ENCODE results near the gene SYNE1. TPM values are rescaled to one million over a fixed set of nuclear protein-coding genes. Genes with fewer than 3 reads are reported as not detected.

The SYNE1 gene
- polyA plus RNA-seq, 2 of the 4 experiments (the other 2 are of a cell fraction) = 10.5 to 28.5 TPM

DNA sequence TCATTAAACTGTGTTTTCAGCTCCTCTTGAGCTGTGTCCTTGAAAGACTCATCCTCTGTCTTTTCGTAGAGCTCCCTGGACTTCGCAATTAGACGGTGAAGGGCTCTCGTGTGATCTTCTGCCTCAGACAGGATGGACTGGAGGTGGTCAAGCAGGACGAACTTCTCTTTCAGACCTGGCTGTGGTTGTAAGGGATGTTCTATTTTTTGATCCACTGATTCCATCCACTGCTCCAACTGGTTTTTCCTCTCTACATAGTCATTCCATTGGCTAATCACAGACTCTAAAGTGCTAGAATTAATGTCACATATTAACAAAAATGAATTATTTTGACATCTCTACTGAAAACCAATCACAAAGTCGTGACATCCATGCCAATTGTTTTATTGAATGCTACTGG lies 250.1 kb downstream of the SYNE1 start:
- no peak for DNase-seq (ENCODE audit: low read depth in 1 of 2, low spot score in 1 of 2)
- Histone ChIP-seq H3K9me3 (no peaks in the 10 kb centered on the region), H3K4me3 (no peak overlapping the region), H3K4me2 (no peak overlapping the region), H3K4me1 (peaks cover 31% of the 10 kb centered on the region), H3K27ac (no peak overlapping the region)
- CTCF ChIA-PET = no interaction called here
- no peak for FAIRE-seq
- POLR2A ChIA-PET = no interaction called here
- WGBS (ENCODE audit: missing lambda C conversion rate) = 92% methylated on average over 6 of the region's 6 CpGs
- ATAC-seq = no peak
- TF ChIP-seq RCOR1 (IDR thresholded peaks at IDR 0.05; ENCODE audit: low read depth, low read length) (no peak), POLR2A (IDR thresholded peaks at IDR 0.05; ENCODE audit: low read length) (no peak), SMC3 (IDR thresholded peaks at IDR 0.05) (no peak), FOSB (CRISPR knock-in tag; IDR thresholded peaks at IDR 0.05) (no peak)
- TF ChIP-seq, protein P1, sequence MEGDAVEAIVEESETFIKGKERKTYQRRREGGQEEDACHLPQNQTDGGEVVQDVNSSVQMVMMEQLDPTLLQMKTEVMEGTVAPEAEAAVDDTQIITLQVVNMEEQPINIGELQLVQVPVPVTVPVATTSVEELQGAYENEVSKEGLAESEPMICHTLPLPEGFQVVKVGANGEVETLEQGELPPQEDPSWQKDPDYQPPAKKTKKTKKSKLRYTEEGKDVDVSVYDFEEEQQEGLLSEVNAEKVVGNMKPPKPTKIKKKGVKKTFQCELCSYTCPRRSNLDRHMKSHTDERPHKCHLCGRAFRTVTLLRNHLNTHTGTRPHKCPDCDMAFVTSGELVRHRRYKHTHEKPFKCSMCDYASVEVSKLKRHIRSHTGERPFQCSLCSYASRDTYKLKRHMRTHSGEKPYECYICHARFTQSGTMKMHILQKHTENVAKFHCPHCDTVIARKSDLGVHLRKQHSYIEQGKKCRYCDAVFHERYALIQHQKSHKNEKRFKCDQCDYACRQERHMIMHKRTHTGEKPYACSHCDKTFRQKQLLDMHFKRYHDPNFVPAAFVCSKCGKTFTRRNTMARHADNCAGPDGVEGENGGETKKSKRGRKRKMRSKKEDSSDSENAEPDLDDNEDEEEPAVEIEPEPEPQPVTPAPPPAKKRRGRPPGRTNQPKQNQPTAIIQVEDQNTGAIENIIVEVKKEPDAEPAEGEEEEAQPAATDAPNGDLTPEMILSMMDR (IDR thresholded peaks at IDR 0.05) = no peak
- TF ChIP-seq, protein P2, sequence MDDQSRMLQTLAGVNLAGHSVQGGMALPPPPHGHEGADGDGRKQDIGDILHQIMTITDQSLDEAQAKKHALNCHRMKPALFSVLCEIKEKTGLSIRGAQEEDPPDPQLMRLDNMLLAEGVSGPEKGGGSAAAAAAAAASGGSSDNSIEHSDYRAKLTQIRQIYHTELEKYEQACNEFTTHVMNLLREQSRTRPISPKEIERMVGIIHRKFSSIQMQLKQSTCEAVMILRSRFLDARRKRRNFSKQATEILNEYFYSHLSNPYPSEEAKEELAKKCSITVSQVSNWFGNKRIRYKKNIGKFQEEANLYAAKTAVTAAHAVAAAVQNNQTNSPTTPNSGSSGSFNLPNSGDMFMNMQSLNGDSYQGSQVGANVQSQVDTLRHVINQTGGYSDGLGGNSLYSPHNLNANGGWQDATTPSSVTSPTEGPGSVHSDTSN (IDR thresholded peaks at IDR 0.05) = no peak

DNA sequence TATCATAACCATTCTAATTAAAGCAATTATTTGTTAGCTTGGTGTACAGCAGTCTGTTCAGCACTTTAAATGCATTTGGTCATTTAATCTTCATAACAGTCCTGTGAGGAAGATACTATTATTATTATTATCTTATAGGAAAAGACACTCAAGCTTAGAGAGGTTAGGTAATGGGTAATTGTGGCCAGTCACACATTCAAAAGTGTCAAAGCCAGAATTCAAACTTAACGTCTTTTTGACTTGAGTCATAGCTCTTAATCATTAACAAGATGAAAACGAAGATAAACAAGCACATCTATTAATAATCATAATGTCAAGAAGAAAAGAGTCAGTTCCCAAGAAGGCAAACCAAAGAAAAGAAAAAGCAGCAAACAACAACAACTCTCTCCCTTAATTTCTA lies 251.0 kb downstream of the SYNE1 start:
- 5% methylated on average over 2 of the region's 2 CpGs for WGBS (ENCODE audit: missing lambda C conversion rate)
- DNase-seq (ENCODE audit: low read depth in 1 of 2, low spot score in 1 of 2) (peak in 1 of 2 experiments; percentile 29), FAIRE-seq (peak; percentile 13), ATAC-seq (no peak)
- Histone ChIP-seq H3K4me1 (peaks cover 33% of the 10 kb centered on the region), H3K4me2 (peak overlapping the region; percentile 31), H3K27ac (no peak overlapping the region), H3K4me3 (no peak overlapping the region), H3K9me3 (no peaks in the 10 kb centered on the region)
- POLR2A ChIA-PET = no interaction called here
- CTCF ChIA-PET = no interaction called here
- TF ChIP-seq GATA3 (IDR thresholded peaks at IDR 0.05; ENCODE audit: borderline replicate concordance) (no peak), FOSL2 (IDR thresholded peaks at IDR 0.05) (no peak), FOSL2 (CRISPR knock-in tag; IDR thresholded peaks at IDR 0.05) (0 out of 2 replicates have a peak, but pooled peaks have one; percentile 26), ZNF302 (CRISPR knock-in tag; IDR thresholded peaks at IDR 0.05) (no peak)

DNA sequence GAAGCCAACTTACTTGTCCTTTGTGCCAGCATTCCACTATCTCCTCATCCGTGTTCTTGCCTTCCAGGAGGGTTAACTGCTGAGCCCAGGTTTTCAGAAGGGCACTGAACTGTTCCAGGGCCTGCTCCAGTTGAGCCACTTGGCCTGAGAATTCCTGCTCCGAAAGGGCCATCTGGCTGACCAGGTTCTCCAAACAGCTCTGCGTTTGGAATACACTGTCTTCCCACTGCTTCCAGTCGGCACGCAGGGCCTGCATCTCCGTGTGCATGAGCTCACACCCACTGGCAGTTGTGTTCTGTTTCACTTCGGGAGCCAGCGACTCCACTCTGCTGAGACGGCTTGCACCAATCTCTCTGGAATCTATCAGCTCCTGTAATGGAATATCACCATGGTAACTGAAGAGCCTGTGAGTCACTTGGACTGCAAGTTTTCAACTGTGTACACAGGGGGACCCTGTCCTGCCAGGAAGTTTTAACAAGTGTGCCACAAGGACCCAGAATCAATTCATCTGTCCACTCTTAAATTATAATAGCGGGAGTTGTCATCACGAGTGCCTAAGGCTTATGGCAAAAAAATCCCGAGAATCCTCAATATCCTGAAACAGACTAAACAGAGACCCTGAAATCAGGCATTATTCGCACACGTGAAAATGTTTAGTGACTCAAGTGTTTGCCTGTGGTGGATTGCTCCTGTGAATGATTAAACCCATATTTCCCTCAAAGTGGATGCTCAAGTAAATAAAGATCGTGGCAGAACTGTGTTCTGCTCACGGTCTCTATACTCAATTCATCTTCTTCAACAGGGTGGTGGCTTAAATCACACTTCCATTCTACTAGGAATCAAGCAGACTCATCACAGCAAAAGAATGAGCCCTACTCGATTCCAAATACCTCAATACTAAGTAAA lies 255.9 kb downstream of the SYNE1 start:
- POLR2A ChIA-PET = no interaction called here
- CTCF ChIA-PET = interaction anchor here (0.8 kb wide), 1 partner anchor 81 kb away, joined by 3 read pairs; no protein-coding TSS in a partner anchor
- DNase-seq (ENCODE audit: low read depth in 1 of 2, low spot score in 1 of 2) (peak; percentile 63 to 89), FAIRE-seq (no peak), ATAC-seq (peak; percentile 94 to 97)
- Histone ChIP-seq H3K4me1 (peaks cover 37% of the 10 kb centered on the region), H3K4me3 (peak overlapping the region; percentile 61), H3K27ac (peak overlapping the region; percentile 90 to 94), H3K4me2 (peak overlapping the region; percentile 91), H3K9me3 (no peaks in the 10 kb centered on the region)
- WGBS (ENCODE audit: missing lambda C conversion rate) = 2% methylated on average over 13 of the region's 17 CpGs
- TF ChIP-seq, protein P3, sequence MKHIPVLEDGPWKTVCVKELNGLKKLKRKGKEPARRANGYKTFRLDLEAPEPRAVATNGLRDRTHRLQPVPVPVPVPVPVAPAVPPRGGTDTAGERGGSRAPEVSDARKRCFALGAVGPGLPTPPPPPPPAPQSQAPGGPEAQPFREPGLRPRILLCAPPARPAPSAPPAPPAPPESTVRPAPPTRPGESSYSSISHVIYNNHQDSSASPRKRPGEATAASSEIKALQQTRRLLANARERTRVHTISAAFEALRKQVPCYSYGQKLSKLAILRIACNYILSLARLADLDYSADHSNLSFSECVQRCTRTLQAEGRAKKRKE (CRISPR knock-in tag; IDR thresholded peaks at IDR 0.05; ENCODE audit: low read depth) = no peak
- TF ChIP-seq JUNB (IDR thresholded peaks at IDR 0.05) = peak; percentile 66
- TF ChIP-seq, protein P4, sequence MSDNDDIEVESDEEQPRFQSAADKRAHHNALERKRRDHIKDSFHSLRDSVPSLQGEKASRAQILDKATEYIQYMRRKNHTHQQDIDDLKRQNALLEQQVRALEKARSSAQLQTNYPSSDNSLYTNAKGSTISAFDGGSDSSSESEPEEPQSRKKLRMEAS (IDR thresholded peaks at IDR 0.05) = peak; percentile 75
- no peak for TF ChIP-seq NPAS2 (CRISPR knock-in tag; IDR thresholded peaks at IDR 0.05; ENCODE audit: borderline replicate concordance)
- TF ChIP-seq HOXA7 (CRISPR knock-in tag; IDR thresholded peaks at IDR 0.05) = 0 out of 2 replicates have a peak, but pooled peaks have one; percentile 32
- 0 out of 2 replicates have a peak, but pooled peaks have one; percentile 29 for TF ChIP-seq HOXB5 (CRISPR knock-in tag; IDR thresholded peaks at IDR 0.05)
- no peak for TF ChIP-seq CHD2 (IDR thresholded peaks at IDR 0.05; ENCODE audit: low read length, partially characterized antibody)
- peak in 1 of 2 experiments; percentile 66; a peak in 2 of 5 replicates for TF ChIP-seq JUN (IDR thresholded peaks at IDR 0.05)
- no peak for TF ChIP-seq MAZ (IDR thresholded peaks at IDR 0.05; ENCODE audit: borderline replicate concordance, low read depth, low read length)
- TF ChIP-seq FOSL2 (IDR thresholded peaks at IDR 0.05) = peak; percentile 14; the same call in 1 of the 2 replicates
- TF ChIP-seq FOSL2 (CRISPR knock-in tag; IDR thresholded peaks at IDR 0.05) = peak; percentile 83
- TF ChIP-seq, protein P2 (IDR thresholded peaks at IDR 0.05) = no peak; the same call in 1 of the 2 replicates
- TF ChIP-seq RAD21 (conservative IDR thresholded peaks at IDR 0.05 in 1 of 2, IDR thresholded peaks at IDR 0.05 in 1 of 2) = peak in 1 of 2 experiments; percentile 13; a peak in 1 of 5 replicates
- peak; percentile 28 for TF ChIP-seq POLR2A (IDR thresholded peaks at IDR 0.05; ENCODE audit: low read length)
- no peak for TF ChIP-seq ZSCAN20 (CRISPR knock-in tag; IDR thresholded peaks at IDR 0.05)
- no peak for TF ChIP-seq RCOR1 (IDR thresholded peaks at IDR 0.05; ENCODE audit: low read depth, low read length)
- TF ChIP-seq HEYL (CRISPR knock-in tag; IDR thresholded peaks at IDR 0.05) = no peak
- peak; percentile 27; the same call in 1 of the 2 replicates for TF ChIP-seq PHF8 (IDR thresholded peaks at IDR 0.05; ENCODE audit: borderline replicate concordance, low read depth)
- TF ChIP-seq GATA3 (IDR thresholded peaks at IDR 0.05; ENCODE audit: borderline replicate concordance) = peak; percentile 73; the same call in 1 of the 2 replicates

Data from A549 (cell line).